Adipocyte (in vitro differentiated cells): ENCODE measurements around the gene PGM5.

ENCODE experiments used
- DNase-seq: peaks from one replicate; pipeline ENCODE4 v3.0.0-alpha.2; 2015; ENCODE audit warnings: low read depth
- H3K27me3 ChIP-seq: replicated peaks from 2 replicates; pipeline ENCODE4 v1.7.0; 2013; ENCODE audit warnings: mild to moderate bottlenecking, low read length, moderate library complexity; ENCODE audit not compliant: control insufficient read depth, insufficient read depth
- H3K36me3 ChIP-seq: 2 replicates; pipeline ENCODE4 v1.7.0; 2013; ENCODE audit warnings: low read length, mild to moderate bottlenecking, moderate library complexity; ENCODE audit not compliant: control insufficient read depth, insufficient read depth, severe bottlenecking
- H3K4me1 ChIP-seq: 2 replicates; pipeline ENCODE4 v1.7.0; 2013; ENCODE audit warnings: mild to moderate bottlenecking, low read length, moderate library complexity; ENCODE audit not compliant: control insufficient read depth, insufficient read depth
- H3K4me3 ChIP-seq: 2 replicates; pipeline ENCODE4 v1.7.0; 2013; ENCODE audit warnings: mild to moderate bottlenecking, low read length, moderate library complexity
- H3K9ac ChIP-seq: 2 replicates; pipeline ENCODE4 v1.7.0; 2013; ENCODE audit warnings: mild to moderate bottlenecking, low read length, moderate library complexity
- H3K9me3 ChIP-seq: 2 replicates; pipeline ENCODE4 v1.7.0; 2013; ENCODE audit warnings: mild to moderate bottlenecking, low read length, moderate library complexity; ENCODE audit not compliant: control insufficient read depth

PGM5 gene

DNA sequence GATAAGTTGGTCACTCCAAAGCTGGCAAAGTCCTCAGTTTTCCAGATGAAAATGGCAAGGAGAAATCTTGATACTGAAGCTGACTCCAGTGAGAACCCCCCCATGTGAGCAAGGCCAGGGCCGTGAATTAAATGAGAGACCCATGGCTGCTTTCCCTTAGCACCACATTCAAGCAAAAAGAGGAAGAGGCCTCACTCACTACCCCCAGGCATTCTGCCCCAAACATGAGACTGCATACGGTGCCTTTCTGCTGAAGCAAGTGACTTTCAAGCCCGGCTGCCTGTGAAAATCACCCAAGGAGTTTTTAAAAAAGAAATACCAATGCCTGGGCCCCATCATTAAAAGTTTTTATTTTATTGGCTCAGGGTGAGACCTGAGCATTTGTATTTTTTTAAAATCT lies 117.4 kb downstream of the PGM5 start:
- no peaks in the 10 kb centered on the region for H3K36me3 ChIP-seq
- H3K4me3 ChIP-seq, result no peak overlapping the region
- H3K4me1 ChIP-seq, result peaks cover 4% of the 10 kb centered on the region
- no peaks in the 10 kb centered on the region for H3K9me3 ChIP-seq
- no peak overlapping the region for H3K9ac ChIP-seq
- H3K27me3 ChIP-seq, result no peaks in the 10 kb centered on the region
- no peak for DNase-seq

DNA sequence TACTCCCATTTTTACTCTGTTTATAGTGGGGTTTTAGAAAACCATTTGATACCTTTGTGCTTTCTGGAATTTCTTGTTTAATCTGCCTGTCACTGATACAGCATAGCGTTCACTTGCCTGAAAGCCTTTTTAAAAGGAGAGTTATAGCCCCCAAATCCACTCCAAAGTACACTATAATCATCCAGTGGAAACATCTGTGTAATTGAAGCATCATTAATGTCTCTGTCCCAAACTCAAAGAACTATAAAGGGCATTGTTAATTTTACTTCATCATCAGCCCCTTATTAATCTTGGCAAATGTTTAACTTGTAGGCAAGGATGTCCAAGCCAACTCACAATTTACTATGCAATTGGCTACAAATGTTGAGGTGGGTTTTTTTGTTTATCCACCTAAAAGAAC lies 120.0 kb downstream of the PGM5 start:
- Histone ChIP-seq H3K36me3 (no peaks in the 10 kb centered on the region), H3K4me3 (no peak overlapping the region), H3K4me1 (peaks cover 4% of the 10 kb centered on the region), H3K9ac (no peak overlapping the region), H3K27me3 (no peaks in the 10 kb centered on the region), H3K9me3 (no peaks in the 10 kb centered on the region)
- no peak for DNase-seq

DNA sequence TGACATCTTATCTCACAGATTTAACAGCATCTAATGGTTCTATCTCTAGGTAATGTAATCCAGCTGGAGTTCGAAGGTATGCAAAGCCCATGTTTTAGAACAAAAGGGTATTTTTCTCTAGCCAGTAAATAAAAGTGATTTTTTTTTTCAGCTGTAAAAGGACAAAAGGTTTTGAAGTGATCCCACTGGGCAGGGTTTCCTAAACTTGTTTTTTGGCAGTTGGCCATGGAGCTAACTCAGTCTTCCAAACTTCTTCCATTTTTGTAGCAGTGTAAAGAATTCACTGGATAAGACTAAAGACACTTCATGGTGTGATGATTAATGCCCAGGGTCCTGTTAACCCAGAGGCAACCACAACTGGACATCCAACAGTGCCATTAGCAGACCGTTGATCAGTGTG lies 120.4 kb downstream of the PGM5 start:
- H3K9ac ChIP-seq, result no peak overlapping the region
- H3K4me1 ChIP-seq, result peaks cover 4% of the 10 kb centered on the region
- no peaks in the 10 kb centered on the region for H3K36me3 ChIP-seq
- H3K4me3 ChIP-seq, result no peak overlapping the region
- DNase-seq, result no peak
- no peaks in the 10 kb centered on the region for H3K9me3 ChIP-seq
- H3K27me3 ChIP-seq, result no peaks in the 10 kb centered on the region

DNA sequence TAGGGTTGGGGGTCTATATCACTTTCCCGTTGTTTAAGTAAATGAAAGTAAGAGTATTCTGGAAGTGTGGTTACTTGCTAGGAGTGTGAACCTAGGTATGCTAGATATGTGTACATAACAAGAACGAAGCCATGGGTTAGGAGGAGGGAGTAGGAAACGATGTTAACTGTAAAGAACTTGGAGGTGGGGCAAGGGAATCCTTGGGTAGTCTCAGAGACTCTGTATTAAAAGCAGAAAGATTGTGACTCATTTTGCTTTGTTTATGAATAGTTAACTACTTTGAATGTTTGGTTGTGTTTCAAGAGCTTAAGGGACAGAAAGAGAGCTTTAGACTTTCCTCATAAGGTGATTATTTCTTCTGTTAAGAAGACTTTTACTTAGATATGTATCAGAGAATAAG lies 124.4 kb downstream of the PGM5 start:
- Histone ChIP-seq H3K9me3 (no peaks in the 10 kb centered on the region), H3K4me1 (peaks cover 4% of the 10 kb centered on the region), H3K9ac (no peak overlapping the region), H3K27me3 (no peaks in the 10 kb centered on the region), H3K36me3 (no peaks in the 10 kb centered on the region), H3K4me3 (no peak overlapping the region)
- no peak for DNase-seq

GRCh38 chr9:68482548-68482947 lies 126.1 kb downstream of the PGM5 start:
- Histone ChIP-seq H3K4me1 (no peaks in the 10 kb centered on the region), H3K4me3 (no peak overlapping the region), H3K36me3 (no peaks in the 10 kb centered on the region), H3K9ac (no peak overlapping the region), H3K27me3 (no peaks in the 10 kb centered on the region), H3K9me3 (peaks cover 10% of the 10 kb centered on the region)
- DNase-seq, result no peak

- Histone ChIP-seq H3K9me3 (peaks cover 10% of the 10 kb centered on the region), H3K9ac (no peak overlapping the region), H3K27me3 (no peaks in the 10 kb centered on the region), H3K4me1 (no peaks in the 10 kb centered on the region), H3K4me3 (no peak overlapping the region), H3K36me3 (no peaks in the 10 kb centered on the region)
- DNase-seq, result no peak
These were observed 131.7 kb downstream of the PGM5 start for GRCh38 chr9:68488126-68488525.

- Histone ChIP-seq H3K4me3 (no peak overlapping the region), H3K4me1 (peaks cover 10% of the 10 kb centered on the region), H3K36me3 (no peaks in the 10 kb centered on the region), H3K27me3 (no peaks in the 10 kb centered on the region), H3K9me3 (peaks cover 10% of the 10 kb centered on the region), H3K9ac (no peak overlapping the region)
- DNase-seq, result no peak
These were observed 133.2 kb downstream of the PGM5 start for GRCh38 chr9:68489646-68490045.

GRCh38 chr9:68492806-68493205 lies 136.4 kb downstream of the PGM5 start:
- no peak for DNase-seq
- no peak overlapping the region for H3K4me3 ChIP-seq
- H3K9ac ChIP-seq, result no peak overlapping the region
- no peaks in the 10 kb centered on the region for H3K9me3 ChIP-seq
- H3K4me1 ChIP-seq, result peaks cover 14% of the 10 kb centered on the region
- H3K36me3 ChIP-seq, result no peaks in the 10 kb centered on the region
- H3K27me3 ChIP-seq, result no peaks in the 10 kb centered on the region

- Histone ChIP-seq H3K9me3 (no peaks in the 10 kb centered on the region), H3K4me3 (no peak overlapping the region), H3K27me3 (no peaks in the 10 kb centered on the region), H3K4me1 (peaks cover 14% of the 10 kb centered on the region), H3K36me3 (no peaks in the 10 kb centered on the region), H3K9ac (no peak overlapping the region)
- no peak for DNase-seq
These were observed 137.1 kb downstream of the PGM5 start for GRCh38 chr9:68493541-68493940.

DNA sequence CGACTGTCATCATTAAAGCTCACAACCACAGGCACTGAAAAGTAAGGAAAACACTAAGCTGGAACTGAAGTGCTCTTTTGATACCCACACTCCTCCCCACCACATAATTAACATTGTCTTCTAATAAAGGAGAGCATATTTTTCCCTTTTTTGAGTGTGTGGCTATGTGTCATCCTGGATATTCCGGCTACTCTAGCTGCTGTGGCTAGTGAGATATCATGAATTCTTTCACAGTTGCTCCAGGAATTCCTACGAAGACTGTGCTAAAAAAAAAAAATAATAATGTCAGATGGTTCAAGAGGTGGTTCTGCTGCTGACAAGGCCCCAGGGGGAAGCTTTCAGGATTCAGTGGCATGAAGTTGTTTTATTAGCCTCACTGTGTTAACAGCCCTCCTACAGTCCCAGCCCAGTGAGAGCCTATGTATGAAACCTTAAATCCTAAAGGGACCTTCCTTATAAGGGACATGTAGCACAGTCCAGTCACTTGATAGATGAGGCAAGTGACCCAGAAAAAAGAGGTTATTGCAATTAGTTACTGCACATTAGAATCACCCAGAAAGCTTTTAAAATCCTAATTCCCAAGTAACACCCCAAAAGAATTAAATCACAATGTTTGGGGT lies 137.7 kb downstream of the PGM5 start:
- H3K4me3 ChIP-seq, result no peak overlapping the region
- H3K9me3 ChIP-seq, result no peaks in the 10 kb centered on the region
- H3K27me3 ChIP-seq, result no peaks in the 10 kb centered on the region
- no peak overlapping the region for H3K9ac ChIP-seq
- DNase-seq, result no peak
- no peaks in the 10 kb centered on the region for H3K36me3 ChIP-seq
- peaks cover 14% of the 10 kb centered on the region for H3K4me1 ChIP-seq

GRCh38 chr9:68495247-68495646 lies 138.8 kb downstream of the PGM5 start:
- H3K9me3 ChIP-seq, result no peaks in the 10 kb centered on the region
- no peaks in the 10 kb centered on the region for H3K27me3 ChIP-seq
- no peak for DNase-seq
- H3K9ac ChIP-seq, result no peak overlapping the region
- H3K36me3 ChIP-seq, result no peaks in the 10 kb centered on the region
- H3K4me3 ChIP-seq, result no peak overlapping the region
- peaks cover 14% of the 10 kb centered on the region for H3K4me1 ChIP-seq

GRCh38 chr9:68496356-68496755 lies 139.9 kb downstream of the PGM5 start:
- Histone ChIP-seq H3K27me3 (no peaks in the 10 kb centered on the region), H3K4me3 (no peak overlapping the region), H3K36me3 (no peaks in the 10 kb centered on the region), H3K9ac (no peak overlapping the region), H3K9me3 (no peaks in the 10 kb centered on the region), H3K4me1 (peaks cover 25% of the 10 kb centered on the region)
- DNase-seq, result no peak
